ENCODE measurements around the gene CELSR1. TPM values are rescaled to one million over a fixed set of nuclear protein-coding genes. Genes with fewer than 3 reads are reported as not detected.

Gene CELSR1
- total RNA-seq, 4 donors from 2014 or later = 18.4 to 56.0 (median 31.0) TPM

DNA sequence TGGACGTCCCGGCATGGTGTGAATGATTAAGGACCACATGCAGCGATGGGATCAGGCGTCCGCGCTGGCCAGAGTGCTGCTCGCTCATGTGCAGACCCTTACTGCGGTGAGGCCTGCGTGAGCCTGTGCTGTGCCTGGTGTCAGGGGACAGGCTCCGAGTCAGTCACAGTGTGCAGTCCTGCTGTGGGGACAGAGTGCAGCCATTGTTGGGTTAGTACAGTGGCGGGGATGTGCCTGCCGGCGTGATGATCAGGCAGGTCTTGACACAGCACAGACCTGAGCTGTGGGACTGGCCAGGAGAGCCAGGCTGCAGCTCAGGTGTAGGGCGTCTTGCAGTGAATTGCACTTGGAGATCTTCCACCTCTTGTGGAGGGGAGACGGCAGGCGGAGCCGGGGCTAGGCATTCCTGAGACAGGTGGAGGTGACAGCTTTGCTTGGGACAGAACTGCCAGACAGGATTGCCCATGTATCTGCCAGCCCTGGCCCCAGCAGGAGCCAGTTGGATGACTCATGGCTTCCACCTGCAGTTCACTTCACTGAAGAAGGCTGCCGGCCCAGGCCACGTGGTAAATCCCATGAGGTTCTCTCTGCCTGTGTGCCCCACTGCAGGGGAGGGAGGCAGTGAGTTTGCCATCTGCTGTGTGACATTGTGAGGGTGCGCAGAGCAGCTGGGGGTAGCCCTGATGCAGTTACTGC lies 184.6 kb downstream of the CELSR1 start:
- H3K9me3 ChIP-seq = no peaks in the 10 kb centered on the region
- peak; percentile 35 to 53 for DNase-seq
- intact Hi-C loops (cut with DNase I) = no loop called here
- H3K4me3 ChIP-seq (replicated peaks in 1 of 3) = no peak overlapping the region
- no peak overlapping the region for H3K27ac ChIP-seq
- H3K4me1 ChIP-seq = peaks cover 6 to 7% of the 10 kb centered on the region in 2 donors
- TF ChIP-seq, protein P1, sequence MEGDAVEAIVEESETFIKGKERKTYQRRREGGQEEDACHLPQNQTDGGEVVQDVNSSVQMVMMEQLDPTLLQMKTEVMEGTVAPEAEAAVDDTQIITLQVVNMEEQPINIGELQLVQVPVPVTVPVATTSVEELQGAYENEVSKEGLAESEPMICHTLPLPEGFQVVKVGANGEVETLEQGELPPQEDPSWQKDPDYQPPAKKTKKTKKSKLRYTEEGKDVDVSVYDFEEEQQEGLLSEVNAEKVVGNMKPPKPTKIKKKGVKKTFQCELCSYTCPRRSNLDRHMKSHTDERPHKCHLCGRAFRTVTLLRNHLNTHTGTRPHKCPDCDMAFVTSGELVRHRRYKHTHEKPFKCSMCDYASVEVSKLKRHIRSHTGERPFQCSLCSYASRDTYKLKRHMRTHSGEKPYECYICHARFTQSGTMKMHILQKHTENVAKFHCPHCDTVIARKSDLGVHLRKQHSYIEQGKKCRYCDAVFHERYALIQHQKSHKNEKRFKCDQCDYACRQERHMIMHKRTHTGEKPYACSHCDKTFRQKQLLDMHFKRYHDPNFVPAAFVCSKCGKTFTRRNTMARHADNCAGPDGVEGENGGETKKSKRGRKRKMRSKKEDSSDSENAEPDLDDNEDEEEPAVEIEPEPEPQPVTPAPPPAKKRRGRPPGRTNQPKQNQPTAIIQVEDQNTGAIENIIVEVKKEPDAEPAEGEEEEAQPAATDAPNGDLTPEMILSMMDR (IDR thresholded peaks at IDR 0.05) = no peak
- TF ChIP-seq POLR2A (IDR thresholded peaks at IDR 0.05) = no peak
- H3K36me3 ChIP-seq = peaks cover 55 to 65% of the 10 kb centered on the region in 2 donors
- H3K27me3 ChIP-seq = no peaks in the 10 kb centered on the region
- WGBS, 2 donors = 86% methylated on average over 14 to 15 of the region's 20 CpGs

DNA sequence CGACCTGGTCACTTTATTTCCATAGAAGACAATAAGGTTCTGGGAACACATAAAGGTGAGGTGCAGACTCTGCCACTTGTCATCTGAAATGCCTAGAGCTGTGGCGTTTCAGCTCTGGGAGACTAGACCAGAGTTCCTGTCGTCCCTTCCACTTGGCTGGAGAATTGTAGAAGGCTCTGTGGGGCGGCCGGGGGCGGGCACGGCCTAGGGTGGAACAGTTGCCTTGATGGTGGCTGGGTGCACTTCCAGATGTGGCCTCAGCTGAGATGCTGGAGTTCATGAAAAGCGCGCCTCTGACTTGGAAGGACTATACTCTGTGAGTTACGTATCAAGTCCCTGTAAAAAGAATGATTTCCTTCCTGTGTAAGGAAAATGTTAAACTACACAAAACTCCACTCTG lies 185.1 kb downstream of the CELSR1 start:
- TF ChIP-seq, protein P1 (IDR thresholded peaks at IDR 0.05) = no peak
- TF ChIP-seq POLR2A (IDR thresholded peaks at IDR 0.05) = no peak
- intact Hi-C loops (cut with DNase I) = no loop called here
- DNase-seq = no peak
- 91 to 93% methylated on average over 7 to 10 of the region's 10 CpGs for WGBS, 2 donors
- H3K27ac ChIP-seq = no peak overlapping the region
- peaks cover 59 to 68% of the 10 kb centered on the region in 2 donors for H3K36me3 ChIP-seq
- no peak overlapping the region for H3K4me3 ChIP-seq (replicated peaks in 1 of 3)
- H3K9me3 ChIP-seq = no peaks in the 10 kb centered on the region
- H3K27me3 ChIP-seq = no peaks in the 10 kb centered on the region
- peaks cover 6 to 7% of the 10 kb centered on the region in 2 donors for H3K4me1 ChIP-seq

DNA sequence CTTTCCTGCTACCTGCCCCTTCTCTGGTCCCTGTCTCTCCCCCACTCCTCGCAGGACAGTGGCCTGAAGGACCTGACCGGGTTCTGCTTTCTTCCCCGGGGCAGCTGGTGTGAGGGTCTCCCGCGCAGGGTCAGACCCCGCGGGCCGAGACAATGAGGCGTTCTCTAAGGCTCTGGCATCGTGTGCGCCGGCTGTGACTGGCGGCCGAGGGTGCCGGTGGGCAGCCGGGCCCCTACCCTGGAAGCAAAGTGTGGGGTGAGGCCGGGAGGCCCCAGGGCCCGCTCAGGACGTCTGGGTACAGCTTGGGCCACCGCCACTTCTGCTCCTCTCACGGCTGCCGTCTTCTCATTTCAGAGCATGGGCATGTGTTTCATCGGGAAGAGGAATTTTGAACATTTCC lies 185.7 kb downstream of the CELSR1 start:
- intact Hi-C loops (cut with DNase I) = no loop called here
- 92 to 93% methylated on average over 12 to 22 of the region's 23 CpGs for WGBS, 2 donors
- peaks cover 59 to 68% of the 10 kb centered on the region in 2 donors for H3K36me3 ChIP-seq
- H3K9me3 ChIP-seq = no peaks in the 10 kb centered on the region
- DNase-seq = no peak
- H3K4me3 ChIP-seq (replicated peaks in 1 of 3) = no peak overlapping the region
- no peak for TF ChIP-seq POLR2A (IDR thresholded peaks at IDR 0.05)
- TF ChIP-seq, protein P1 (IDR thresholded peaks at IDR 0.05) = no peak
- H3K4me1 ChIP-seq = peaks cover 6 to 7% of the 10 kb centered on the region in 2 donors
- H3K27me3 ChIP-seq = no peaks in the 10 kb centered on the region
- no peak overlapping the region for H3K27ac ChIP-seq

DNA sequence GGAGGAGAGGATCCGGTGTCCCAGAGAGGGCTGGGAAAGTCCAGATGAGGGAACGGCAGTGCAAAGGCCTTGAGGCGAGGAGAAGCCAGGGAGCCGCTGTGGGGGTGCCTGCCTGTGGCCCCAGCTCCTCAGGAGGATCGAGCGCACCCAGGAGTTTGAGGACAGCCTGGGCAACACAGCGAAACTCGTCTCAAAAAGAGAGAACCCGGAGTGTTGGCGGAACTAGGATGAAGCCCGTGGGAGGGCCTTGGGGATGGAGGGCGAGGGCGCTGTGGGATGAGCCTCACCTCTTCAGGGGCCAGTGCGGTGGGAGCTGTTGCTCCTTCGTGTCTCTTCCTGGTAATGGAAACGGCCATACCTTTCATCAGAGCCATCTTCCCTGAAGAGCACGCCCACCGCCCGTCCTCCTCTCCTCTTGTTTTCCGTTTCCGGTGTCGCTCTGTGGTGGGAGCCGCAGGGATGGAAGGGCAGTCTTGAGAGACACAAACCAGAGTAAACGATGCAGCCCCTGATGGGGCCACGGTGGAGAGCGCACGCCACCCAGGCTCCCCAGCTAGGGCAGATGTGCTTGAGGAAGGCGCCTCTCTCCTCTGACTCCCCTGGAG lies 186.2 kb downstream of the CELSR1 start:
- H3K27ac ChIP-seq = no peak overlapping the region
- peaks cover 61 to 68% of the 10 kb centered on the region in 2 donors for H3K36me3 ChIP-seq
- 93% methylated on average over 28 of the region's 28 CpGs for WGBS, 2 donors
- no peaks in the 10 kb centered on the region for H3K27me3 ChIP-seq
- no peak for DNase-seq
- no peak overlapping the region for H3K4me3 ChIP-seq (replicated peaks in 1 of 3)
- peaks cover 6 to 7% of the 10 kb centered on the region in 2 donors for H3K4me1 ChIP-seq
- intact Hi-C loops (cut with DNase I) = no loop called here
- TF ChIP-seq, protein P1 (IDR thresholded peaks at IDR 0.05) = no peak
- no peak for TF ChIP-seq POLR2A (IDR thresholded peaks at IDR 0.05)
- no peaks in the 10 kb centered on the region for H3K9me3 ChIP-seq

DNA sequence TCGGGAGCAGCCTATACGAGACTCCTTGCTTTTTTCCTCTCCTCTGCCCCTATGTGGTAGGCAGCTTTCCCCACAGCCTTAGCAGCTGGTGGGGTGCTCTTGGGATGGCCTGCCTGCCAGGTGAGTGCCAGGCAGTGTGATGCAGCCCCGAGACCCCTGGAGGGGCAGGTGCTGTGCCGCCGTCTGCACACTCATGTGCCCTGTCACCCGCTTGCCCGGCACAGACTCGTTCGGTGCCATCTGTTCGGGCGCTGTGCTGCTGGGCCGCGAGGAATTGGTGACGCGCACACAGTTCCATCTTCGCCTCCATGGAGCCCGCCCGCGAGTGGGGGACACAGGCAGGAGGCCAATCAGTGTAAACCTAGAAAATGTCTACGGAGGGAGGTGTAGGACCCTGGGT lies 186.8 kb downstream of the CELSR1 start:
- peaks cover 67 to 72% of the 10 kb centered on the region in 2 donors for H3K36me3 ChIP-seq
- no peak overlapping the region for H3K4me3 ChIP-seq (replicated peaks in 1 of 3)
- TF ChIP-seq, protein P1 (IDR thresholded peaks at IDR 0.05) = no peak
- no peak for TF ChIP-seq POLR2A (IDR thresholded peaks at IDR 0.05)
- WGBS, 2 donors = 96 to 97% methylated on average over 15 to 18 of the region's 20 CpGs
- H3K4me1 ChIP-seq = peaks cover 6 to 7% of the 10 kb centered on the region in 2 donors
- no peaks in the 10 kb centered on the region for H3K9me3 ChIP-seq
- DNase-seq = no peak
- H3K27me3 ChIP-seq = no peaks in the 10 kb centered on the region
- intact Hi-C loops (cut with DNase I) = no loop called here
- peak overlapping the region in 1 of 3 donors; percentile 13 for H3K27ac ChIP-seq

Data from thyroid gland (tissue), 4 donors.